Tibial nerve (tissue), 4 donors: ENCODE measurements around the gene RAMP1. TPM values are rescaled to one million over a fixed set of nuclear protein-coding genes. Genes with fewer than 3 reads are reported as not detected.

Source experiments
- DNase-seq, 2 donors: peaks; one replicate each; pipeline ENCODE4 v3.0.0-alpha.2; 2019; ENCODE audit warnings: low spot score in 2 of 2
- H3K27ac ChIP-seq, 4 donors: fragments of 200-600 bp; sonication (generic) in 3 of 4; one replicate each; pipeline ENCODE4 v1.5.1; 2017 to 2019; ENCODE audit warnings: mild to moderate bottlenecking in 1 of 4
- H3K27me3 ChIP-seq, 2 donors: fragments of 200-600 bp; sonication (generic) in 1 of 2; one replicate each; pipeline versions ENCODE4 v1.5.1 to v1.6.0; 2017 to 2019
- H3K36me3 ChIP-seq, 3 donors: fragments of 200-600 bp; sonication (generic); one replicate each; pipeline ENCODE4 v1.5.1; 2018 to 2019
- H3K4me1 ChIP-seq, 4 donors: fragments of 200-600 bp; sonication (generic) in 3 of 4; one replicate each; pipeline ENCODE4 v1.5.1; 2017 to 2019
- H3K4me3 ChIP-seq, 4 donors: fragments of 200-600 bp; sonication (generic) in 3 of 4; one replicate each; pipeline ENCODE4 v1.5.1; 2017 to 2019; ENCODE audit warnings: mild to moderate bottlenecking in 1 of 4, moderate library complexity in 1 of 4
- H3K9me3 ChIP-seq, 4 donors: fragments of 200-600 bp; sonication (generic) in 3 of 4; one replicate each; pipeline ENCODE4 v1.5.1; 2017 to 2019
- EP300 ChIP-seq, 2 donors: sonication (generic); formaldehyde crosslinking; IDR thresholded peaks; one replicate each; pipeline ENCODE4 v1.6.1; 2017; ENCODE audit warnings: antibody characterized with exemption in 2 of 2, mild to moderate bottlenecking in 1 of 2
- POLR2A ChIP-seq, 2 donors: fragments of 450-650 bp; IDR thresholded peaks; one replicate each; pipeline ENCODE4 v1.6.1; 2017; ENCODE audit warnings: antibody characterized with exemption in 2 of 2, mild to moderate bottlenecking in 2 of 2, moderate library complexity in 2 of 2
- WGBS, 2 donors: methylation state at CpG; one replicate each; pipeline ENCODE4 v1.1.5; 2018; 5-methylcytosine and 5-hydroxymethylcytosine counted together
- total RNA-seq, 4 donors: library from RNA; depleted of rRNA; stranded (reverse); fragments of >200 nt; gene quantifications; one replicate each; pipeline ENCODE4 v1.1.0, GENCODE V29; 2016
- TF ChIP-seq, protein P1 (sequence below), 5 experiments: fragments of 200-600 bp in 3 of 5; fragments of 450-650 bp in 2 of 5; sonication (generic) in 3 of 5; IDR thresholded peaks; one replicate each; pipeline ENCODE4 v1.5.1; 2016 to 2019; ENCODE audit warnings: antibody characterized with exemption in 5 of 5, mild to moderate bottlenecking in 3 of 5, moderate library complexity in 2 of 5

RAMP1 gene
- total RNA-seq, 4 donors from 2014 or later: 60.6 to 105 (median 76.2) TPM

- 78 to 79% methylated on average over 11 of the region's 11 CpGs for WGBS, 2 donors
- TF ChIP-seq EP300 (IDR thresholded peaks at IDR 0.05): no peak
- TF ChIP-seq, protein P1, sequence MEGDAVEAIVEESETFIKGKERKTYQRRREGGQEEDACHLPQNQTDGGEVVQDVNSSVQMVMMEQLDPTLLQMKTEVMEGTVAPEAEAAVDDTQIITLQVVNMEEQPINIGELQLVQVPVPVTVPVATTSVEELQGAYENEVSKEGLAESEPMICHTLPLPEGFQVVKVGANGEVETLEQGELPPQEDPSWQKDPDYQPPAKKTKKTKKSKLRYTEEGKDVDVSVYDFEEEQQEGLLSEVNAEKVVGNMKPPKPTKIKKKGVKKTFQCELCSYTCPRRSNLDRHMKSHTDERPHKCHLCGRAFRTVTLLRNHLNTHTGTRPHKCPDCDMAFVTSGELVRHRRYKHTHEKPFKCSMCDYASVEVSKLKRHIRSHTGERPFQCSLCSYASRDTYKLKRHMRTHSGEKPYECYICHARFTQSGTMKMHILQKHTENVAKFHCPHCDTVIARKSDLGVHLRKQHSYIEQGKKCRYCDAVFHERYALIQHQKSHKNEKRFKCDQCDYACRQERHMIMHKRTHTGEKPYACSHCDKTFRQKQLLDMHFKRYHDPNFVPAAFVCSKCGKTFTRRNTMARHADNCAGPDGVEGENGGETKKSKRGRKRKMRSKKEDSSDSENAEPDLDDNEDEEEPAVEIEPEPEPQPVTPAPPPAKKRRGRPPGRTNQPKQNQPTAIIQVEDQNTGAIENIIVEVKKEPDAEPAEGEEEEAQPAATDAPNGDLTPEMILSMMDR (IDR thresholded peaks at IDR 0.05): no peak
- TF ChIP-seq POLR2A (IDR thresholded peaks at IDR 0.05): no peak
- Histone ChIP-seq H3K4me3 (no peak overlapping the region), H3K27ac (no peak overlapping the region), H3K9me3 (no peaks in the 10 kb centered on the region), H3K36me3 (no peaks in the 10 kb centered on the region), H3K4me1 (peaks cover 0 to 17% (median 2%) of the 10 kb centered on the region in 4 donors), H3K27me3 (no peaks in the 10 kb centered on the region)
- DNase-seq: no peak
Measured at GRCh38 chr2:237935740-237936452, 76.5 kb downstream of the RAMP1 start.

GRCh38 chr2:237939251-237939650 lies 79.8 kb downstream of the RAMP1 start:
- Histone ChIP-seq H3K27ac (no peak overlapping the region), H3K36me3 (no peaks in the 10 kb centered on the region), H3K4me3 (no peak overlapping the region), H3K27me3 (no peaks in the 10 kb centered on the region), H3K9me3 (peaks cover 0 to 4% (median 0%) of the 10 kb centered on the region in 4 donors), H3K4me1 (no peaks in the 10 kb centered on the region)
- DNase-seq: no peak
- TF ChIP-seq EP300 (IDR thresholded peaks at IDR 0.05) (no peak), POLR2A (IDR thresholded peaks at IDR 0.05) (no peak)
- TF ChIP-seq, protein P1 (IDR thresholded peaks at IDR 0.05): no peak

- no peak for TF ChIP-seq EP300 (IDR thresholded peaks at IDR 0.05)
- TF ChIP-seq, protein P1 (IDR thresholded peaks at IDR 0.05): no peak
- no peak for TF ChIP-seq POLR2A (IDR thresholded peaks at IDR 0.05)
- Histone ChIP-seq H3K27me3 (no peaks in the 10 kb centered on the region), H3K27ac (no peak overlapping the region), H3K36me3 (no peaks in the 10 kb centered on the region), H3K9me3 (peaks cover 0 to 12% (median 0%) of the 10 kb centered on the region in 4 donors), H3K4me1 (no peaks in the 10 kb centered on the region), H3K4me3 (no peak overlapping the region)
- DNase-seq: no peak
Measured at GRCh38 chr2:237940828-237941227, 81.4 kb downstream of the RAMP1 start.

- Histone ChIP-seq H3K27me3 (no peaks in the 10 kb centered on the region), H3K9me3 (peaks cover 0 to 12% (median 0%) of the 10 kb centered on the region in 4 donors), H3K36me3 (no peaks in the 10 kb centered on the region), H3K4me1 (no peaks in the 10 kb centered on the region), H3K4me3 (no peak overlapping the region), H3K27ac (no peak overlapping the region)
- no peak for DNase-seq
- TF ChIP-seq POLR2A (IDR thresholded peaks at IDR 0.05) (no peak), EP300 (IDR thresholded peaks at IDR 0.05) (no peak)
- TF ChIP-seq, protein P1 (IDR thresholded peaks at IDR 0.05): no peak
- WGBS, 2 donors: 67 to 89% methylated on average over 2 of the region's 2 CpGs
Measured at GRCh38 chr2:237941239-237941638, 81.8 kb downstream of the RAMP1 start.

- TF ChIP-seq, protein P1 (IDR thresholded peaks at IDR 0.05): no peak
- TF ChIP-seq POLR2A (IDR thresholded peaks at IDR 0.05) (no peak), EP300 (IDR thresholded peaks at IDR 0.05) (no peak)
- H3K4me1 ChIP-seq: no peaks in the 10 kb centered on the region
- no peaks in the 10 kb centered on the region for H3K27me3 ChIP-seq
- 65 to 74% methylated on average over 3 of the region's 3 CpGs for WGBS, 2 donors
- H3K36me3 ChIP-seq: no peaks in the 10 kb centered on the region
- DNase-seq: no peak
- no peak overlapping the region for H3K27ac ChIP-seq
- peaks cover 0 to 16% (median 0%) of the 10 kb centered on the region in 4 donors for H3K9me3 ChIP-seq
- H3K4me3 ChIP-seq: no peak overlapping the region
Measured at GRCh38 chr2:237942513-237942899, 83.1 kb downstream of the RAMP1 start.
